GM19023 (cell line): Measurements from ENCODE around the gene TAS2R60.

Experiments used
- ATAC-seq: cut with Tn5 transposase; IDR thresholded peaks from one replicate; pipeline ENCODE4 v1.9.1; 2021; ENCODE audit warnings: mild to moderate bottlenecking, moderate library complexity; ENCODE audit not compliant: unreplicated experiment

Gene TAS2R60

GRCh38 chr7:143437578-143437977 is 5.7 kb upstream of the TAS2R60 start:
- ATAC-seq = no peak

- ATAC-seq = no peak
Measured at GRCh38 chr7:143439866-143440265, 3.4 kb upstream of the TAS2R60 start.

GRCh38 chr7:143444063-143444782 is 970 bp downstream of the TAS2R60 start:
- no peak for ATAC-seq

GRCh38 chr7:143444785-143445184 is 1.5 kb downstream of the TAS2R60 start:
- no peak for ATAC-seq

- no peak for ATAC-seq
Measured at GRCh38 chr7:143447466-143447865, 4.2 kb downstream of the TAS2R60 start.

GRCh38 chr7:143448429-143448828 is 5.2 kb downstream of the TAS2R60 start:
- ATAC-seq = no peak

- no peak for ATAC-seq
Measured at GRCh38 chr7:143449793-143450192, 6.5 kb downstream of the TAS2R60 start.

- no peak for ATAC-seq
Measured at GRCh38 chr7:143451122-143451521, 7.9 kb downstream of the TAS2R60 start.

- ATAC-seq = no peak
Measured at GRCh38 chr7:143451746-143452145, 8.5 kb downstream of the TAS2R60 start.

- no peak for ATAC-seq
Measured at GRCh38 chr7:143452495-143452894, 9.2 kb downstream of the TAS2R60 start.

GRCh38 chr7:143454091-143454680 is 10.9 kb downstream of the TAS2R60 start:
- no peak for ATAC-seq

- ATAC-seq = no peak
Measured at GRCh38 chr7:143455491-143455890, 12.2 kb downstream of the TAS2R60 start.

- ATAC-seq = no peak
Measured at GRCh38 chr7:143455942-143456341, 12.7 kb downstream of the TAS2R60 start.

GRCh38 chr7:143456992-143457793 is 13.9 kb downstream of the TAS2R60 start:
- no peak for ATAC-seq

- ATAC-seq = no peak
Measured at GRCh38 chr7:143458263-143458662, 15.0 kb downstream of the TAS2R60 start.

- ATAC-seq = no peak
Measured at GRCh38 chr7:143458681-143459080, 15.4 kb downstream of the TAS2R60 start.

- ATAC-seq = no peak
Measured at GRCh38 chr7:143459359-143459758, 16.1 kb downstream of the TAS2R60 start.

- no peak for ATAC-seq
Measured at GRCh38 chr7:143460271-143460979, 17.2 kb downstream of the TAS2R60 start.

GRCh38 chr7:143462045-143462444 is 18.8 kb downstream of the TAS2R60 start:
- ATAC-seq = no peak

- ATAC-seq = no peak
Measured at GRCh38 chr7:143463556-143463955, 20.3 kb downstream of the TAS2R60 start.

- ATAC-seq = no peak
Measured at GRCh38 chr7:143463957-143464356, 20.7 kb downstream of the TAS2R60 start.
